Measurements from ENCODE around the gene CCDC7.

DNA sequence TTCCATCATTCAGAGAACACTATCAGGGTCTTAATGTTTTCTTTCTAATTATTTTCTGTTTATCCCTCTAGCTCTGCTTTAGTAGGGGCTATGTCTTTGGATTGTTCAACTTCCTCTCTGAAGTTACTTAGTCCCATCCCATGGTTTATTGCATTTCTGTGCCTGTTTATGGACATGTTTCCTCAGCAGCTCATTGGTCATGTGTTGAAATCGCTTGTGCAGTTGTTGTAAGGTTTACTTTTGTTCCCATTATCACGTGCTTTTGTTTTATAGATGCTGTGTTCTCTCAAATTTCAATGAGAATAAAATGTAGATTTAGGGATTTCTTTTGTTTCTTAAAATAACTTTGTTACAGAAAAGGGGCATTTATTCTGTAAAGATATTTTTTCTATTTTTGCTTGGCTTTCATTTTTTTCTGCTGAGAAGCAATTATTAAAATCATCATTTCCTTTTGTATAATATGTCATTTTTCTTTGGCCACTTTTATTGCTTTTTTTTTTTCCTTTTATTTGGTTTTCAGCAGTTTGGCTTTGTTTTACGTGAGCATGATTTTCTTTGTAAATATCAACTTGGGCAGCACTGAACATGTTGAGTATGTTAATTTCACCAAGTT, 110.9 kb downstream of the CCDC7 start:
- TF ChIP-seq, protein P1, sequence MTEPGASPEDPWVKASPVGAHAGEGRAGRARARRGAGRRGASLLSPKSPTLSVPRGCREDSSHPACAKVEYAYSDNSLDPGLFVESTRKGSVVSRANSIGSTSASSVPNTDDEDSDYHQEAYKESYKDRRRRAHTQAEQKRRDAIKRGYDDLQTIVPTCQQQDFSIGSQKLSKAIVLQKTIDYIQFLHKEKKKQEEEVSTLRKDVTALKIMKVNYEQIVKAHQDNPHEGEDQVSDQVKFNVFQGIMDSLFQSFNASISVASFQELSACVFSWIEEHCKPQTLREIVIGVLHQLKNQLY (CRISPR knock-in tag; IDR thresholded peaks at IDR 0.05): no peak
- TF ChIP-seq, protein P2, sequence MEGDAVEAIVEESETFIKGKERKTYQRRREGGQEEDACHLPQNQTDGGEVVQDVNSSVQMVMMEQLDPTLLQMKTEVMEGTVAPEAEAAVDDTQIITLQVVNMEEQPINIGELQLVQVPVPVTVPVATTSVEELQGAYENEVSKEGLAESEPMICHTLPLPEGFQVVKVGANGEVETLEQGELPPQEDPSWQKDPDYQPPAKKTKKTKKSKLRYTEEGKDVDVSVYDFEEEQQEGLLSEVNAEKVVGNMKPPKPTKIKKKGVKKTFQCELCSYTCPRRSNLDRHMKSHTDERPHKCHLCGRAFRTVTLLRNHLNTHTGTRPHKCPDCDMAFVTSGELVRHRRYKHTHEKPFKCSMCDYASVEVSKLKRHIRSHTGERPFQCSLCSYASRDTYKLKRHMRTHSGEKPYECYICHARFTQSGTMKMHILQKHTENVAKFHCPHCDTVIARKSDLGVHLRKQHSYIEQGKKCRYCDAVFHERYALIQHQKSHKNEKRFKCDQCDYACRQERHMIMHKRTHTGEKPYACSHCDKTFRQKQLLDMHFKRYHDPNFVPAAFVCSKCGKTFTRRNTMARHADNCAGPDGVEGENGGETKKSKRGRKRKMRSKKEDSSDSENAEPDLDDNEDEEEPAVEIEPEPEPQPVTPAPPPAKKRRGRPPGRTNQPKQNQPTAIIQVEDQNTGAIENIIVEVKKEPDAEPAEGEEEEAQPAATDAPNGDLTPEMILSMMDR (IDR thresholded peaks at IDR 0.05): no peak
- TF ChIP-seq, protein P3, sequence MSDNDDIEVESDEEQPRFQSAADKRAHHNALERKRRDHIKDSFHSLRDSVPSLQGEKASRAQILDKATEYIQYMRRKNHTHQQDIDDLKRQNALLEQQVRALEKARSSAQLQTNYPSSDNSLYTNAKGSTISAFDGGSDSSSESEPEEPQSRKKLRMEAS (CRISPR knock-in tag; IDR thresholded peaks at IDR 0.05): no peak
- TF ChIP-seq, protein P4, sequence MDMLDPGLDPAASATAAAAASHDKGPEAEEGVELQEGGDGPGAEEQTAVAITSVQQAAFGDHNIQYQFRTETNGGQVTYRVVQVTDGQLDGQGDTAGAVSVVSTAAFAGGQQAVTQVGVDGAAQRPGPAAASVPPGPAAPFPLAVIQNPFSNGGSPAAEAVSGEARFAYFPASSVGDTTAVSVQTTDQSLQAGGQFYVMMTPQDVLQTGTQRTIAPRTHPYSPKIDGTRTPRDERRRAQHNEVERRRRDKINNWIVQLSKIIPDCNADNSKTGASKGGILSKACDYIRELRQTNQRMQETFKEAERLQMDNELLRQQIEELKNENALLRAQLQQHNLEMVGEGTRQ (CRISPR knock-in tag; IDR thresholded peaks at IDR 0.05): no peak
- TF ChIP-seq, protein P5, sequence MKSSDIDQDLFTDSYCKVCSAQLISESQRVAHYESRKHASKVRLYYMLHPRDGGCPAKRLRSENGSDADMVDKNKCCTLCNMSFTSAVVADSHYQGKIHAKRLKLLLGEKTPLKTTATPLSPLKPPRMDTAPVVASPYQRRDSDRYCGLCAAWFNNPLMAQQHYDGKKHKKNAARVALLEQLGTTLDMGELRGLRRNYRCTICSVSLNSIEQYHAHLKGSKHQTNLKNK (CRISPR knock-in tag; IDR thresholded peaks at IDR 0.05): no peak
- no peak for TF ChIP-seq ZNF263 (CRISPR knock-in tag; IDR thresholded peaks at IDR 0.05; ENCODE audit: low read depth)
- TF ChIP-seq, protein P6, sequence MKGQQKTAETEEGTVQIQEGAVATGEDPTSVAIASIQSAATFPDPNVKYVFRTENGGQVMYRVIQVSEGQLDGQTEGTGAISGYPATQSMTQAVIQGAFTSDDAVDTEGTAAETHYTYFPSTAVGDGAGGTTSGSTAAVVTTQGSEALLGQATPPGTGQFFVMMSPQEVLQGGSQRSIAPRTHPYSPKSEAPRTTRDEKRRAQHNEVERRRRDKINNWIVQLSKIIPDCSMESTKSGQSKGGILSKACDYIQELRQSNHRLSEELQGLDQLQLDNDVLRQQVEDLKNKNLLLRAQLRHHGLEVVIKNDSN (CRISPR knock-in tag; IDR thresholded peaks at IDR 0.05): no peak
- TF ChIP-seq ZNF317 (CRISPR knock-in tag; IDR thresholded peaks at IDR 0.05; ENCODE audit: borderline replicate concordance, low read depth): no peak
- no peak for TF ChIP-seq ETV6 (CRISPR knock-in tag; IDR thresholded peaks at IDR 0.05)
- TF ChIP-seq NR2C2 (CRISPR knock-in tag; IDR thresholded peaks at IDR 0.05): no peak
- TF ChIP-seq, protein P7, sequence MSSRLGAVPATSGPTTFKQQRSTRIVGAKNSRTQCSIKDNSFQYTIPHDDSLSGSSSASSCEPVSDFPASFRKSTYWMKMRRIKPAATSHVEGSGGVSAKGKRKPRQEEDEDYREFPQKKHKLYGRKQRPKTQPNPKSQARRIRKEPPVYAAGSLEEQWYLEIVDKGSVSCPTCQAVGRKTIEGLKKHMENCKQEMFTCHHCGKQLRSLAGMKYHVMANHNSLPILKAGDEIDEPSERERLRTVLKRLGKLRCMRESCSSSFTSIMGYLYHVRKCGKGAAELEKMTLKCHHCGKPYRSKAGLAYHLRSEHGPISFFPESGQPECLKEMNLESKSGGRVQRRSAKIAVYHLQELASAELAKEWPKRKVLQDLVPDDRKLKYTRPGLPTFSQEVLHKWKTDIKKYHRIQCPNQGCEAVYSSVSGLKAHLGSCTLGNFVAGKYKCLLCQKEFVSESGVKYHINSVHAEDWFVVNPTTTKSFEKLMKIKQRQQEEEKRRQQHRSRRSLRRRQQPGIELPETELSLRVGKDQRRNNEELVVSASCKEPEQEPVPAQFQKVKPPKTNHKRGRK (CRISPR knock-in tag; IDR thresholded peaks at IDR 0.05; ENCODE audit: borderline replicate concordance): no peak
- TF ChIP-seq ELF4 (CRISPR knock-in tag; IDR thresholded peaks at IDR 0.05; ENCODE audit: low read depth): no peak
